ENCODE results near the gene EIF3B. TPM values are rescaled to one million over a fixed set of nuclear protein-coding genes. Genes with fewer than 3 reads are reported as not detected.

Gene EIF3B
- total RNA-seq, 1 experiment from 2014 or later: 87.0 TPM

GRCh38 chr7:2362385-2363088 lies 7.9 kb downstream of the EIF3B start:
- Histone ChIP-seq H4K20me1 (ENCODE audit: insufficient read depth, low read depth, low read length) (peaks cover 64% of the 10 kb centered on the region), H2AFZ (ENCODE audit: low read length) (no peak overlapping the region), H3K27me3 (ENCODE audit: low read length) (no peaks in the 10 kb centered on the region), H3K9me3 (ENCODE audit: low read length) (no peaks in the 10 kb centered on the region), H3K79me2 (ENCODE audit: low read length) (peaks cover 71% of the 10 kb centered on the region), H3K9ac (ENCODE audit: low read length) (no peak overlapping the region), H3K9me2 (replicated peaks; ENCODE audit: insufficient read depth, low read length) (no peaks in the 10 kb centered on the region), H3K27ac (ENCODE audit: low read length) (no peak overlapping the region), H3K4me1 (ENCODE audit: low read length) (no peaks in the 10 kb centered on the region), H3K4me2 (ENCODE audit: low read depth, low read length, poor library complexity, severe bottlenecking) (no peak overlapping the region), H3K4me3 (ENCODE audit: low read length) (no peak overlapping the region), H3K36me3 (ENCODE audit: insufficient read depth, low read length) (peaks cover 72% of the 10 kb centered on the region)
- DNase-seq: no peak

GRCh38 chr7:2369139-2369538 lies 14.5 kb downstream of the EIF3B start:
- Histone ChIP-seq H3K4me2 (ENCODE audit: low read depth, low read length, poor library complexity, severe bottlenecking) (no peak overlapping the region), H3K4me1 (ENCODE audit: low read length) (no peaks in the 10 kb centered on the region), H3K9me2 (replicated peaks; ENCODE audit: insufficient read depth, low read length) (no peaks in the 10 kb centered on the region), H2AFZ (ENCODE audit: low read length) (no peak overlapping the region), H3K27me3 (ENCODE audit: low read length) (no peaks in the 10 kb centered on the region), H3K9me3 (ENCODE audit: low read length) (no peaks in the 10 kb centered on the region), H3K27ac (ENCODE audit: low read length) (no peak overlapping the region), H3K4me3 (ENCODE audit: low read length) (no peak overlapping the region), H3K9ac (ENCODE audit: low read length) (no peak overlapping the region), H3K36me3 (ENCODE audit: insufficient read depth, low read length) (peaks cover 70% of the 10 kb centered on the region), H4K20me1 (ENCODE audit: insufficient read depth, low read depth, low read length) (peaks cover 45% of the 10 kb centered on the region), H3K79me2 (ENCODE audit: low read length) (peaks cover 57% of the 10 kb centered on the region)
- DNase-seq: no peak

GRCh38 chr7:2371329-2371728 lies 16.7 kb downstream of the EIF3B start:
- peaks cover 62% of the 10 kb centered on the region for H3K36me3 ChIP-seq (ENCODE audit: insufficient read depth, low read length)
- no peak overlapping the region for H3K27ac ChIP-seq (ENCODE audit: low read length)
- no peak overlapping the region for H2AFZ ChIP-seq (ENCODE audit: low read length)
- no peaks in the 10 kb centered on the region for H3K9me3 ChIP-seq (ENCODE audit: low read length)
- H3K4me1 ChIP-seq (ENCODE audit: low read length): no peaks in the 10 kb centered on the region
- peaks cover 58% of the 10 kb centered on the region for H3K79me2 ChIP-seq (ENCODE audit: low read length)
- H3K4me2 ChIP-seq (ENCODE audit: low read depth, low read length, poor library complexity, severe bottlenecking): no peak overlapping the region
- H3K27me3 ChIP-seq (ENCODE audit: low read length): no peaks in the 10 kb centered on the region
- DNase-seq: no peak
- peaks cover 42% of the 10 kb centered on the region for H4K20me1 ChIP-seq (ENCODE audit: insufficient read depth, low read depth, low read length)
- no peak overlapping the region for H3K4me3 ChIP-seq (ENCODE audit: low read length)
- H3K9me2 ChIP-seq (replicated peaks; ENCODE audit: insufficient read depth, low read length): no peaks in the 10 kb centered on the region
- no peak overlapping the region for H3K9ac ChIP-seq (ENCODE audit: low read length)

- H3K4me1 ChIP-seq (ENCODE audit: low read length): no peaks in the 10 kb centered on the region
- H3K27me3 ChIP-seq (ENCODE audit: low read length): no peaks in the 10 kb centered on the region
- no peak overlapping the region for H3K4me3 ChIP-seq (ENCODE audit: low read length)
- peaks cover 44% of the 10 kb centered on the region for H4K20me1 ChIP-seq (ENCODE audit: insufficient read depth, low read depth, low read length)
- no peak overlapping the region for H3K9ac ChIP-seq (ENCODE audit: low read length)
- H3K79me2 ChIP-seq (ENCODE audit: low read length): peaks cover 62% of the 10 kb centered on the region
- peaks cover 62% of the 10 kb centered on the region for H3K36me3 ChIP-seq (ENCODE audit: insufficient read depth, low read length)
- H3K9me2 ChIP-seq (replicated peaks; ENCODE audit: insufficient read depth, low read length): no peaks in the 10 kb centered on the region
- H3K27ac ChIP-seq (ENCODE audit: low read length): no peak overlapping the region
- H2AFZ ChIP-seq (ENCODE audit: low read length): no peak overlapping the region
- H3K4me2 ChIP-seq (ENCODE audit: low read depth, low read length, poor library complexity, severe bottlenecking): no peak overlapping the region
- H3K9me3 ChIP-seq (ENCODE audit: low read length): no peaks in the 10 kb centered on the region
- DNase-seq: no peak
Measured at GRCh38 chr7:2372724-2373123, 18.1 kb downstream of the EIF3B start.

- H4K20me1 ChIP-seq (ENCODE audit: insufficient read depth, low read depth, low read length): peaks cover 46% of the 10 kb centered on the region
Measured at GRCh38 chr7:2373124-2373556, 18.5 kb downstream of the EIF3B start.

GRCh38 chr7:2373646-2374045 lies 19.0 kb downstream of the EIF3B start:
- H3K9me3 ChIP-seq (ENCODE audit: low read length): no peaks in the 10 kb centered on the region
- no peak overlapping the region for H3K9ac ChIP-seq (ENCODE audit: low read length)
- peaks cover 57% of the 10 kb centered on the region for H3K79me2 ChIP-seq (ENCODE audit: low read length)
- peaks cover 53% of the 10 kb centered on the region for H3K36me3 ChIP-seq (ENCODE audit: insufficient read depth, low read length)
- H4K20me1 ChIP-seq (ENCODE audit: insufficient read depth, low read depth, low read length): peaks cover 50% of the 10 kb centered on the region
- no peaks in the 10 kb centered on the region for H3K27me3 ChIP-seq (ENCODE audit: low read length)
- H3K4me2 ChIP-seq (ENCODE audit: low read depth, low read length, poor library complexity, severe bottlenecking): no peak overlapping the region
- H3K4me3 ChIP-seq (ENCODE audit: low read length): no peak overlapping the region
- no peak for DNase-seq
- no peaks in the 10 kb centered on the region for H3K9me2 ChIP-seq (replicated peaks; ENCODE audit: insufficient read depth, low read length)
- no peaks in the 10 kb centered on the region for H3K4me1 ChIP-seq (ENCODE audit: low read length)
- no peak overlapping the region for H2AFZ ChIP-seq (ENCODE audit: low read length)
- no peak overlapping the region for H3K27ac ChIP-seq (ENCODE audit: low read length)

More at GRCh38 chr7:2373124-2373556, 18.5 kb downstream of the EIF3B start:
- no peak overlapping the region for H3K27ac ChIP-seq (ENCODE audit: low read length)
- H3K9ac ChIP-seq (ENCODE audit: low read length): no peak overlapping the region
- no peaks in the 10 kb centered on the region for H3K4me1 ChIP-seq (ENCODE audit: low read length)
- H3K36me3 ChIP-seq (ENCODE audit: insufficient read depth, low read length): peaks cover 58% of the 10 kb centered on the region
- no peaks in the 10 kb centered on the region for H3K9me3 ChIP-seq (ENCODE audit: low read length)
- DNase-seq: no peak
- no peak overlapping the region for H3K4me2 ChIP-seq (ENCODE audit: low read depth, low read length, poor library complexity, severe bottlenecking)
- no peak overlapping the region for H3K4me3 ChIP-seq (ENCODE audit: low read length)
- H3K27me3 ChIP-seq (ENCODE audit: low read length): no peaks in the 10 kb centered on the region
- no peak overlapping the region for H2AFZ ChIP-seq (ENCODE audit: low read length)
- peaks cover 62% of the 10 kb centered on the region for H3K79me2 ChIP-seq (ENCODE audit: low read length)
- no peaks in the 10 kb centered on the region for H3K9me2 ChIP-seq (replicated peaks; ENCODE audit: insufficient read depth, low read length)

- H3K27me3 ChIP-seq (ENCODE audit: low read length): no peaks in the 10 kb centered on the region
- no peaks in the 10 kb centered on the region for H3K4me1 ChIP-seq (ENCODE audit: low read length)
- no peak overlapping the region for H2AFZ ChIP-seq (ENCODE audit: low read length)
- H3K4me3 ChIP-seq (ENCODE audit: low read length): no peak overlapping the region
- H3K79me2 ChIP-seq (ENCODE audit: low read length): peaks cover 50% of the 10 kb centered on the region
- DNase-seq: no peak
- no peaks in the 10 kb centered on the region for H3K9me2 ChIP-seq (replicated peaks; ENCODE audit: insufficient read depth, low read length)
- H3K27ac ChIP-seq (ENCODE audit: low read length): no peak overlapping the region
- H3K4me2 ChIP-seq (ENCODE audit: low read depth, low read length, poor library complexity, severe bottlenecking): no peak overlapping the region
- H3K9ac ChIP-seq (ENCODE audit: low read length): no peak overlapping the region
- H4K20me1 ChIP-seq (ENCODE audit: insufficient read depth, low read depth, low read length): peaks cover 50% of the 10 kb centered on the region
- peaks cover 46% of the 10 kb centered on the region for H3K36me3 ChIP-seq (ENCODE audit: insufficient read depth, low read length)
- no peaks in the 10 kb centered on the region for H3K9me3 ChIP-seq (ENCODE audit: low read length)
Measured at GRCh38 chr7:2374401-2374800, 19.8 kb downstream of the EIF3B start.

GRCh38 chr7:2374830-2375728 lies 20.5 kb downstream of the EIF3B start:
- H3K27me3 ChIP-seq (ENCODE audit: low read length): no peaks in the 10 kb centered on the region
- peaks cover 50% of the 10 kb centered on the region for H4K20me1 ChIP-seq (ENCODE audit: insufficient read depth, low read depth, low read length)
- no peaks in the 10 kb centered on the region for H3K9me2 ChIP-seq (replicated peaks; ENCODE audit: insufficient read depth, low read length)
- no peaks in the 10 kb centered on the region for H3K9me3 ChIP-seq (ENCODE audit: low read length)
- no peak overlapping the region for H3K9ac ChIP-seq (ENCODE audit: low read length)
- no peak overlapping the region for H2AFZ ChIP-seq (ENCODE audit: low read length)
- H3K27ac ChIP-seq (ENCODE audit: low read length): no peak overlapping the region
- DNase-seq: no peak
- H3K79me2 ChIP-seq (ENCODE audit: low read length): peaks cover 49% of the 10 kb centered on the region
- H3K4me1 ChIP-seq (ENCODE audit: low read length): no peaks in the 10 kb centered on the region
- H3K4me2 ChIP-seq (ENCODE audit: low read depth, low read length, poor library complexity, severe bottlenecking): no peak overlapping the region
- H3K36me3 ChIP-seq (ENCODE audit: insufficient read depth, low read length): peaks cover 45% of the 10 kb centered on the region
- H3K4me3 ChIP-seq (ENCODE audit: low read length): no peak overlapping the region

Data from Karpas-422 (cell line).